Measurements from ENCODE around the gene REEP1. TPM values are rescaled to one million over a fixed set of nuclear protein-coding genes. Genes with fewer than 3 reads are reported as not detected.

Gene REEP1
- total and polyA plus RNA-seq, 2 of the 13 experiments (the other 11 are each of a cell fraction or from before 2014, with no cell fraction given) = 0.27 TPM; not detected in 1

DNA sequence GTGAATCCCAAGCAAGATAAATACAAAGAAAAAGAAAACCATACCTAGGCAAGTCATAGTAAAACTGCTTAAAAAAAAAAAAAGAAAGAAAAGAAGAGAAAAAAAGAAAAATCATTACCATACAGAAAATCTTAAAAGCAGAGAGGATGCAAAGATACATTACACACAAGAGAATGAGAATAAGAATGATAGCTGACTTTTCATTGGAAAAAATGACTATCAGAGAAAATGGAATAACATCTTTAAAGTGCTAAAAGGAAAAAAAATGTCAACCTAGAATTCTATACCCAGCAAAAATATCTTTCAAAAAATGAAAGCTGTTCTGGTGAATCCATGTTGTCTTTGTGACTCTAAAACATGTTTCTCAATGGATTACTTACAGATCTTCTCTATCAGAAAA, 66.2 kb downstream of the REEP1 start:
- Histone ChIP-seq H3K27ac (ENCODE audit: extremely low read length, insufficient read depth, low read length) (no peak overlapping the region), H3K4me2 (ENCODE audit: low read depth, low read length) (no peak overlapping the region), H3K9me3 (ENCODE audit: low read length) (peaks cover 20% of the 10 kb centered on the region), H3K27me3 (ENCODE audit: control insufficient read depth in 1 of 2, insufficient read depth in 2 of 2, low read length in 2 of 2) (0 out of 5 replicates have a peak, but pooled peaks cover 0 to 1% of the 10 kb centered on the region in 2 experiments), H2AFZ (ENCODE audit: low read length) (no peak overlapping the region), H3K9ac (ENCODE audit: insufficient read depth, low read depth, low read length) (no peak overlapping the region), H3K79me2 (ENCODE audit: insufficient read depth, low read length) (no peaks in the 10 kb centered on the region), H3K36me3 (replicated peaks in 1 of 2; ENCODE audit: control insufficient read depth in 1 of 2, insufficient read depth in 2 of 2, low read length in 2 of 2) (no peaks in the 10 kb centered on the region), H3K4me1 (ENCODE audit: insufficient read depth, low read length) (peaks cover 12% of the 10 kb centered on the region), H4K20me1 (ENCODE audit: insufficient read depth, low read length) (no peaks in the 10 kb centered on the region), H3K4me3 (replicated peaks in 1 of 3; ENCODE audit: insufficient read depth in 1 of 3, low read depth in 2 of 3, low read length in 3 of 3) (no peak overlapping the region)
- FAIRE-seq = no peak
- in situ Hi-C loops (cut with HindIII; ENCODE audit: extremely low pct_ligation_motif_present, low pct_unique_long_range_greater_than_20kb) = no loop called here
- no TSS peak for BruUV-seq (replicated peaks)
- no peak for ATAC-seq
- DNase-seq (ENCODE audit: low spot score) = no peak
- ChIA-PET CTCF (ENCODE audit: low intra/inter-chr PET ratio, low total read pairs) (no interaction called here), POLR2A (no interaction called here)
- TF ChIP-seq ZNF44 (CRISPR knock-in tag; IDR thresholded peaks at IDR 0.05) = no peak
- peak; percentile 93 for TF ChIP-seq ZFP1 (CRISPR knock-in tag; IDR thresholded peaks at IDR 0.05)
- TF ChIP-seq ZNF709 (CRISPR knock-in tag; IDR thresholded peaks at IDR 0.05) = no peak
- TF ChIP-seq PTBP1 (IDR thresholded peaks at IDR 0.05; ENCODE audit: low read depth, low read length, poor library complexity, severe bottlenecking) = no peak
- peak; percentile 75; the same call in 1 of the 2 replicates for TF ChIP-seq ZNF317 (CRISPR knock-in tag; IDR thresholded peaks at IDR 0.05)
- intact Hi-C loops (cut with micrococcal nuclease; ENCODE audit: unreplicated experiment) = no loop called here

DNA sequence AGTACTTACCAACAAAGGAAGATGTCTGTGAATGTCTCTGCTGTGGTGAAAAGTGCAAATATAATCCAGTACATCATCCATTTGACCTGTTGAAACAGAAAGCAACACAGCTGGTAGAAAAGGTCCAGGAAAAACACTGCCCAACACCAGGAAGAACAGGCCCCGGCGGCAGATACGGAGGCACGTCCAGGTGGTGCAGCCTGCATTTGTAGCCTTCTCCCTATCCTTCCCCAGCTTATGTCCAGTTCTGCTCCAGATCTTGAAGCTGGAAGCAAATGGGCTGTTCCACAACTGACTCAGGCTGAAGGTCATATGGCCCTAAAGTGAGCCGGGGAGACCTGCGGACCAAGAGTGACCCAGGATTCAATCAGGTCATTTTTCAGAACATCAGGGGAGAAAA, 73.5 kb downstream of the REEP1 start:
- no peaks in the 10 kb centered on the region for H3K36me3 ChIP-seq (replicated peaks in 1 of 2; ENCODE audit: control insufficient read depth in 1 of 2, insufficient read depth in 2 of 2, low read length in 2 of 2)
- no peaks in the 10 kb centered on the region for H4K20me1 ChIP-seq (ENCODE audit: insufficient read depth, low read length)
- no peaks in the 10 kb centered on the region for H3K9me3 ChIP-seq (ENCODE audit: low read length)
- no TSS peak for BruUV-seq (replicated peaks)
- ChIA-PET POLR2A (no interaction called here), CTCF (ENCODE audit: low intra/inter-chr PET ratio, low total read pairs) (no interaction called here)
- ATAC-seq = no peak
- intact Hi-C loops (cut with micrococcal nuclease; ENCODE audit: unreplicated experiment) = no loop called here
- no peak overlapping the region for H3K4me2 ChIP-seq (ENCODE audit: low read depth, low read length)
- no peak for DNase-seq (ENCODE audit: low spot score)
- no peak overlapping the region for H2AFZ ChIP-seq (ENCODE audit: low read length)
- H3K27ac ChIP-seq (ENCODE audit: extremely low read length, insufficient read depth, low read length) = no peak overlapping the region
- in situ Hi-C loops (cut with HindIII; ENCODE audit: extremely low pct_ligation_motif_present, low pct_unique_long_range_greater_than_20kb) = no loop called here
- H3K4me3 ChIP-seq (replicated peaks in 1 of 3; ENCODE audit: insufficient read depth in 1 of 3, low read depth in 2 of 3, low read length in 3 of 3) = no peak overlapping the region
- H3K27me3 ChIP-seq (ENCODE audit: control insufficient read depth in 1 of 2, insufficient read depth in 2 of 2, low read length in 2 of 2) = peaks cover 0 to 5% of the 10 kb centered on the region in 2 experiments; a peak in 2 of 5 replicates
- H3K9ac ChIP-seq (ENCODE audit: insufficient read depth, low read depth, low read length) = no peak overlapping the region
- H3K4me1 ChIP-seq (ENCODE audit: insufficient read depth, low read length) = peaks cover 10% of the 10 kb centered on the region
- WGBS (ENCODE audit: low lambda C conversion rate) = 28% methylated on average over 6 of the region's 6 CpGs
- FAIRE-seq = no peak
- no peaks in the 10 kb centered on the region for H3K79me2 ChIP-seq (ENCODE audit: insufficient read depth, low read length)
- TF ChIP-seq MED13 (CRISPR knock-in tag; IDR thresholded peaks at IDR 0.05) (no peak), SALL2 (CRISPR knock-in tag; IDR thresholded peaks at IDR 0.05) (no peak)
